Measurements from ENCODE around the gene EGFR.
A peak's percentile ranks its signal among the peaks of the same experiment; 100 is the strongest.

The EGFR gene

DNA sequence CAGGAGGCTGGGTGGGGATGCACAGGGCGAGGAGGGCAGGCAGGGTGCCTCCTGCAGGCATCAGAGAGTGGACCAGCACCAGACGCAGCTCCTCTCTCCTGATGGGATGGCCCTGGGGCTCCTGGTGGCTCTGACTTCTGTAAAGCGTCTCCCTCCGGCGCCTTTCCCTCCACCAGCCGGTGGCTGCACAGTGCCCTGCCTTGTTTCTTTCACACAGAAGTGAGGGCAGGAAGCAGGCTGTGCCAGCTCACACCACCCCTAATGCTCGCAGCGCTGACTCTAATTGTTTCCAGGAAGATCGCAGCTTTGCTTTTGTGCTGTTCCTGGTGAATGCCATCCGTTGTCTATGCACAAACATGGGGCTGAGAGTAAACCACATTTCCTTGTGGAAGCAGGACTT, 194.0 kb downstream of the EGFR start:
- no peak for DNase-seq (ENCODE audit: low spot score)

DNA sequence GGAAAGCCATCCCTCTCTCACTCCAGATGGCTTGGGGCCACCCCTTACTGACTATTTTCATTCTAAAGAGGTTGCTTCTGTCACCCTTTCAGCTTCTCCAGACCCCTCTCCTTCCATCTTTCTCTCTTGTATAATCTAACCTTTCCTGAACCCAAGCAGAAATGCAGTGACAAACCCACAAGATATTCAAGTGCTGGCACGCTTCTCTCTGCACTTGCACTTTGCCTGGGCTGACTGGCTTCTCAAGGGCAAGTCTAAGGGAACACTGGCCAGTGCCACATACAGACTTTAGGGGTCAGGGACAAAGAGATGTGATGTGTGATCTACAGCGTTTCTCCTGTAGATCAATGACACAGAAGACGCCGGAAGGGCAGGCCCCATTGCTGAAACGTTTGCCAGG, 195.9 kb downstream of the EGFR start:
- no peak for DNase-seq (ENCODE audit: low spot score)

DNA sequence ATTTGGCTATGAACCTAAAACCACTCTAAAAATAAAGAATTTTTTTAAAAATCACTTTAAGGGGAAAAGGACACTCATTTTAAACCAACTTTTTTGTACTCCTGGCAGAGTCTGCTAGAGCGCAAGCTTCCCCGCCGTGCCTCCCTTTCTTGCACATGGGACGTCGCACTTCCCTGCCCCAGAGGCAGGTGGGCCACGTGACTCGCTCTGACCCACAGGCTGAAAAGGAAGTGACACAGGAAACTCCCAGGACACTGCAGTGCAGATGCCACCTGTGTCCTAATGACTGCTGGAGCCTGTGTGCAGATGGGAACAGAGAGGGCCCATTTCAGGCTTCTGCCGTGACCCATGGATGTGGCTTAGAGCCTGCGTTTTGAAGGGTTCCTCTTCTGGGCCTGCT, 204.2 kb downstream of the EGFR start:
- DNase-seq (ENCODE audit: low spot score): no peak

DNA sequence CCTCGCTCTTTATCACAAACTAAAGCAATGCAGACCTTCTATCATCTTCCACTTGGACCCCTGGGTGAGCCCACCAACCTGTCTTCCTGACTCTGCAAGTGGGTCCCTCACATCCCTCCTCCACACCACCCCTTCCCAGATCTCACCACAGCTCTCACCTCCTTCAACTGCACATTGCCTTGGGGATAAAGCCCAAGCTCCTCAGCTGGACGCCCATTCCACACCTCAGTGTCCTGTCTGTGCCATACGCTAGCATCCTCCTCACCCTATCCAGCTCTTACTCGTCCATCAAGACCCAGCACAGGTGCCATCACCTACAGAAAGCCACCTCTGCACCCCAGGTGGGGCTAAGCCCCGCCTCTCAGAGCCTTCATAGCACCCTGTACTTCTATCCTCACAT, 205.3 kb downstream of the EGFR start:
- no peak for DNase-seq (ENCODE audit: low spot score)

DNA sequence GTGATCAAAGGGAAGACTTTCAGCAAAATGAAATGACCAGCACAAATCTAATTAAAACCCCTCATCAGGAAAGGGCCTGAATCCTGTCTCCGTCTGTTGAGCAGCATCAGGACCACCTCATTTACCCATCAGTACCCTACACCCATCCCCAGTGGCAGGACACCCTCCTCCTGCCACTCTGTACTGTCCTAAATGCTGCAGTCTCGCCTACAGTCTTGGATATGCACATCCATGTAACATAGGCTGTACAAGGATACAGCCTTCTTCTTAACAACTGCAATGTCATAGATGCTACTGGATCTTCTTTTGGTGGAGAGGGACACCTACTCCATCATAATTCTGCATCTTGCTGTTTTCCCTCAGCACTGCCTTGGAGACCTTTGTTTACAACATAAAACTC, 206.0 kb downstream of the EGFR start:
- no peak for DNase-seq (ENCODE audit: low spot score)

DNA sequence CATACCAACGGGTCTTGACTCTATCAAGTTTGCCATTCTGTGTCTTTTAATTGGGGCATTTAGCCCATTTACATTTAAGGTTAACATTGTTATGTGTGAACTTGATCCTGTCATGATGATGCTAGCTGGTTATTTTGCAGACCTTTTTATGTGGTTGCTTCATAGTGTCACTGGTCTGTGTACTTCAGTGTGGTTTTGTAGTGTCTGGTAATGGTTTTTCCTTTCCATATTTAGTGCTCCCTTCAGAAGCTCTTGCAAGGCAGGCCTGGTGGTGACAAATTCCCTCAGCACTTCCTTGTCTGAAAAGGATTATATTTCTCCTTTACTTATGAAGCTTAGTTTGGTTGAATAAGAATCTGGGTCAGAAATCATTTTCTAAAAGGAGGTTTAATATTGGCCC, 211.2 kb downstream of the EGFR start:
- no peak for DNase-seq (ENCODE audit: low spot score)

DNA sequence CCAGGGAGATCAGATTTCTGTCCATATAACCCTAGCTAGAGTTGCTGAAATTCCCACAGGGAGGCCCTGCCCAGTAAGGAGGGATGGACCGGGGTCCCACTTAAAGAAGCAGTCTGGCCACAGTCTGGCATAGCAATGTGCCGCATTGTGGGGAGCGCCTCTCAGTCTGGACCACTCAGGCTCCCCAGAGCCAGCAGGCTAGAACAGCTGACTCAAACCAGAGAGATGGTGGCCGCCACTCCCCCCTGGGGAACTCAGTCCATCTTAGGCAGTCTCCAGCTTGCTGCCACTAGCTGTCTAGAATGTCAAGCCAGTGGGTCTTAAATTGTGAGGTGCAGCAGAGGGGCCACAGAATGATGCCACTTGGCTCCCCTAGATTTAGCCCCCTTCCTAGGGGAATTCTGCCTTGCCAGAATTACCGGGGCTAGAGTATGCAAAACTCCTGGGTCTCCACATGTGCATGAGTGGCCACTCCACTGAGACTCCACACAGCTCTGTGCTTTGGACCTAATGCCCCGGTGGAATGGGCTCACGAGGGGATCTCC, 213.0 kb downstream of the EGFR start:
- no peak for DNase-seq (ENCODE audit: low spot score)

DNA sequence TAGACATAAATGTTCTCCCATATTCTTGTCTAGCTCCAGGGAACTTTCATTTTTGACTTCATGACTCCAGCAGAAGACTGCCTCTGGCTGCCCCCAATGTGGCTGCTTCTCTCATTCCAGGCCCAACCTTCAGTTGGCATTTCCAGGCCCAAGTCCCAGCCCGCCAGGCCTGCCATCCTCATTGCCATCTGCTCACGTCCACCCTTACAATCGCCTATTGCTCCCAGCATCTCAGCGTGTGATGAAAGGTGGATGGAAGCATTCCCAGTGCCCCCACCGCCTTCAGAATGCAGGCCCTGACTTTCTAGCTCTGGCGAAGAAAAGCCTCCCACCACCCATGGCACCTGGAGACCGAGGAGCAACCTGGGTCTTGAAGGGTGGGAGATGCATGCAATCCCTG, 214.2 kb downstream of the EGFR start:
- no peak for DNase-seq (ENCODE audit: low spot score)

DNA sequence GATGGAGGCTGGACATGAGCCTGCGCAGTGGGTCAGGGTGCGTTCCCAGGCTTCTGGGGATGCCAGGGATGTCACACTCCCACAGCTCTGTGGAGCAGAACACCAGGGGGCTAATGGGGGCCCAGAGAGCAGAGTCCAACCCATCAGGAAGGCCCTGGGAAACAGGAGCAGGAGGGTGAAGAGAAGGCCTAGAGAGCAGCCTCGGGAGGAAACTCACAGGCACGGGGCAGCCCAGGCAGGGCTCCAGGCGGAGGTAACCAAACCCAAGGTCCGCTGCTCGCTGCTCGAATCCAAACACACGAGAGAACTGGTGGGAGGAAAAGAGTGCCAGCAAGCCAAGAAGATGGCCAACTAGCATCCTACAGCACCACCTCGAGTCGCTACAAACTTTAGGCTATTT, 215.6 kb downstream of the EGFR start:
- DNase-seq (ENCODE audit: low spot score): no peak

DNA sequence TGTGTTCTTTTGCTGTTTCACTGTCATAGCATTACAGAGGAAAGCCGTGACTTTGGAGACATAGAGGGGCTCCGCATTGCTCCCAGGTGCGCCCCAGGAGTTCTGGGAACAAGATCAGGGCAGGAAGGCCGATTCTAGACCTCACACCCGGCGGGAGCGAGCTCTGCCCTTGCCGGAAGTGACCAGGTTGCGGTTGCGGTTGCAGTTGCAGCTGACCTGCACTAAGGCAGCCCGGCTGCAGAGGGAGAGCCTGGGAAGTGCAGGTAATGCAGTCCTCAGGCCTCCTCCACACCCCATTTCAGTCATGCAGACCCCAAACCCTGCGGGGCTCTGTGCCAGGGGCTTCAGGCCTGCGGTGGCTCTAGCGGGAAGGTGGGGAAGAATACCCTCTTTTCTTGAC, 216.3 kb downstream of the EGFR start:
- no peak for DNase-seq (ENCODE audit: low spot score)

DNA sequence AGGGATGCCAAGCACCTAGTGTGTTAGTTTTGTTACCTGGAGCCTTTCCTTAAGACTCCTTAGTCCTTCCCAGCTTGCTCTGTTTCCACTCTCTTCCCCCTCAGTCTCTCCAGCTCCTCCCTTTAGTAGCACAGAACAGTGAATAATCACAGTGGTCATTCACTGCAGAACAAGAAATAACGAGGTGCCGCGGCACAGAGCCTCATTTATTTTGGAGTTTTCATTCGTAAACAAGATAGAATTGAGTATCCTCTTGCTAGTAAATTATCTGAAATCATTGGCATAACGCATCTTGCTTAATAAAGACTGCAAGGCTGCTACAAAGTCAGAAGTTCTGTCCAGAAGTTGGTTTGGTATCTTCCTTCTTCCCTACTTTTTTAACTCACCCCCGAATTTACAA, 217.0 kb downstream of the EGFR start:
- no peak for DNase-seq (ENCODE audit: low spot score)

DNA sequence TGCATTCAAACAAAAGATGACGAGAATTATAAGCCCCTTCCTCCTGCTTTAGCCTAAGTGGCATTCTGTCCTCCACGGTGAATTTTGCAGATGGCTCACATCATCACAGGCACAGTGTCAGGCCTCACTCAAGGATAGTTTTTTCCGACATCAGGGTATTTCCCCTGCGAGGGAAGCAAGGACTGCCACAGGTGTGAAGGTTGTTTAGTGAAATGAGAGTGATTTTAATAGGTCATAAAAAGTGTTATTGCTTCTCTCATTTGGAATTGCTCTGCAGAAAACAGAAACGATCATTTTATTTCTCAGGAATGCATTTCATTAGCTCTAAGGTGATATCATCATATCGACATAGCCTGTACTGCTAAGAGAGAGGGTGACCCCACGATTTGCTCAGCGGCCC, 217.7 kb downstream of the EGFR start:
- DNase-seq (ENCODE audit: low spot score): no peak

DNA sequence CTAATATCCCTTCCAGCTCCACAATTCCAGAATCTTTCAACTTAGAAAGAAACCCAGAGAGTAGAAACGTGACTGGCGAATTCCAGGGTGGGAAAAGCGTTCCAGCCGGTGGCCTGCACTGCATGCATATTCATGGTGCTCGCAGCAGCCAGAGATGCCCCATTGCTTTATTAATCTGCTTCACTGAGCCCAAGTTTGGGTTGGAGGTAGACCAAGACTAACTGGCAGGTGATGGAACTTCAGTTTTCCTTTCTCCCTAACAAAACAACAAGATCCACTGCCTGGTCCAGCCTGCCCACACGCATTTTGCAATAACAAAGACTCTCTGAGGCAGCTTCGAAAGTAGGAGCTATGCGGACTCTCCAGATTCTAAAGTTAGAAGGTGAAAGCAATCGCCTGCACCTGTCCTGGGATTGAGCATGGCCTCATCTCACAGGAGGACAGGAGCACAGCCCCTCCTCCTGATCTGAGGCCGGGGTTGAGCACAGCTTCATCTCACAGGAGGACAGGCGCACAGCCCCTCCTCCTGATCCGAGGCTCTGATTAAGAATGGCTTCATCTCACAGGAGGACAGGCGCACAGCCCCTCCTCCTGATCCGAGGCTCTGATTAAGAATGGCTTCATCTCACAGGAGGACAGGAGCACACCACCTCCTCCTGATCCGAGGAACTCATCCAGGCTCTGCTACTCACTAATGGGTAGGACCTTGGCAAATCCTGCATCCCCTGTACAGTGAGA, 218.5 kb downstream of the EGFR start:
- no peak for DNase-seq (ENCODE audit: low spot score)

DNA sequence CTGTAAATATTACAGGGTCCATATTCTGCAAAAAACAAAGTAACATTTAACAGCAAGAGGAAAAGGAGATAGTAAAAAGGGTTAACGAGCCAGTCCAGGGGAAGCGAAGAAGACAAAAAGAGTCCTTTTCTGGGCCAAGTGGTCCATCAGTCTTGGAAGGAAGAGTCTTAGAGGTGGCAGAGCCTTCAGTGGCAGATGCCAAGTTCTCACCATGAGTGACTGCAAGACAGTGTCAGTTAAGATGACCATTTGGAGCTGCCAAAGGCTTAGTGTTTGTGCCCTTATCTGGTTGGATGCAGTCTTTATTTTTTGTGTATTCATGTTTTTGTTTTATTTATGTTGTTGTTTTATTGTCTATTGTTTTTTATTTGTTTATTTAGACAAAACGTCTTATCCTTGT, 220.6 kb downstream of the EGFR start:
- no peak for DNase-seq (ENCODE audit: low spot score)

DNA sequence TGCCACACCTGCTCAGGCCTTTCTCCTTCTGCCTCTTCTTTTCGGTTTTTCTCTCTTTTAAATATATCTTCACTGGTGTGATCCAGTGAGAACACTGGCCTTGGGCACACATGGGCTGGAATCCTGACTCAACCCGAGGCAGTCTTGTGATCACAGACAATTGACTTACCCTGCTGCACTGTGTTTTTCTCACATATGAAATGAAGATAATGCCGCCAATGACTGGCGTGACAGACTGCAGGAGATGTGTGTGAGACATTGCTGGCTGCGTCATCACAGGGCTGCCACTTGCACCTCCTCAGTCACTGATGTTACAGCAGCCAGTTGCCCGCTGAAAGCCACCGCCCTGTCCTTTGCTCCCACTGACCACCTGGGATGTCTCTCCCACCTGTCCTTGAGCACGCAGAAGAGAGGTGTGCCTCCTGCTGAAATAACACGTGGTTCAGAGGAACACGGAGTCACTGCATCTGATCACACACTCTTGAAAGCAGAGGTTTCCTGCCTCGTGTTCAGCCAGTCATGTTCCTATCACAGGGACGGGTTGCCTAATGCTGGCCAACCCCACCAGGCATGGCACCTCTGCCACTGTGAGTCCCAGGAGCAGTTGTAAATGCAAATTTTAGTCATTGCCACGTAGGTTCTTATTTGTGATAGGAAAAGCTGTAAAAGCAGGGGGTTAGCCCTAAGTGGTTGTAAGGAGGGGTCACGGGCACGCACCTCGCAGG, 221.8 kb downstream of the EGFR start:
- DNase-seq (ENCODE audit: low spot score): no peak

DNA sequence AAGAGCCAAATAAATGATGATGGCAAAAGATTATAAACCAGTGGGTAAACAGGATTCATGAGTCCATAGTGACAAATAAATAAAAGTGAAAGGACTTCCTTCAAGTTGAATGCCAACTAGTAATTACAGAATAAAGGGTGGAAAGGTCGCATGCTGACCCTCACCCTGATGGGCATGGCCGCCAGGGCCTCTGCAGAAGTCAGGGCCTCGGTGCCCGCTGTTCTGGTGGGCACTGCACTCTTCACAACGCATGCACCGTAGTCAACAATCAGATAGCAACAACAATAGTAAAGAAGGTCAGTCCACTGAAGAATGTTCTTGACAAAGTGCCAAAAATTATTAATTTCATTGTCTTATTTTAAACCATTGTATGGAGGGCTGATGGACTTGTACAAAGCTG, 223.1 kb downstream of the EGFR start:
- no peak for DNase-seq (ENCODE audit: low spot score)

DNA sequence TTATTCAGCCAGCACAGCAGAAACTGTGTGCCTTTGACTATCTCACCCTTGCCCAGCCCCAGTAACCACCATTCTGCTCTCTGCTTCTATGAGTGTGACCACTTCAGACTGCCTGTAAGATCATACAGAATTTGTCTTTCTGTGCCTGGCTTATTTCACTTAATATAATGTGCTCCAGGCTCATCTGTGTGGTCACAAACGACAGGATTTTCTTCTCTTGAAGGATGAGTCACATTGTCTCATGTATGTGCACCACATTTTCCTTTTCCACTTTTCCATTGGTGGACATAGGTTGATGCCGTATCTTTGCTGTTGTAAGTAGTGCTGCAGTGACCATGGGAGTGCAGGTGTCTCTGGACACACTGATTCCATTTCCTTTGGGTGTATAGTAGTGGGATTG, 223.8 kb downstream of the EGFR start:
- no peak for DNase-seq (ENCODE audit: low spot score)

DNA sequence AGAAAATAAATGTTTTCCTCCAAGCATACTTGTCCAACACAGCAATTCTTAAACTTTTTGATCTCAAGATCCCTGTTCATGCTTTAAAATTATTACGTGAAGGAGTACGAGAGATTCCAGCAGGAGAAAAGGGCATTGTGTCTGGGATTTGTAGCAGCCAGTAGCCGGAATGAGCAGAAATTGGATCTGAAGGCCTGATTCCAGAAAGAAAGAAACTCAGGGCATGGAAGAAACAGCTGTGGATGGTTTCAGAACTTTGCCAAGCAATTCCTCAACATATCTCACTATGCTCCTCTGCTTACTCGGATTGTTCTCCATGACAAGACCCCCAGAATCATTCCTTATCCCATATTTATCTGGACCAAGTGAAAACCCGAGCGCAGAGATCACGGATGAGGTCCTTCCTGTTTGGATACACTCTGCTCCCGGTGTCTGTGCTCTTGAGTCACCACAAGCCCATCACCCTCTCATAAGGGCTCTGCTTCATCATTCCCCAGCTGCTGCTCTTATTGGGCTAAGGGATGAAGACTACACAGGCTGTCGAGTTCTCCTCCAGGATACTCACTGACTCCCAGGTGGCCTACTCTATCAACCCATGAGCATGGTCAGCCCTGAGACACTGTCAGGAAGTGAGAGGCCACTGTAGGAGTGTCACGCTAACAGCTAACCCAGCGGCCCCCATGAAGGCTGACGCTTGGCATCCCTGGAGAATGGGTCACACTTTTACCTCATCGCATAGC, 225.4 kb downstream of the EGFR start:
- no peak for DNase-seq (ENCODE audit: low spot score)

DNA sequence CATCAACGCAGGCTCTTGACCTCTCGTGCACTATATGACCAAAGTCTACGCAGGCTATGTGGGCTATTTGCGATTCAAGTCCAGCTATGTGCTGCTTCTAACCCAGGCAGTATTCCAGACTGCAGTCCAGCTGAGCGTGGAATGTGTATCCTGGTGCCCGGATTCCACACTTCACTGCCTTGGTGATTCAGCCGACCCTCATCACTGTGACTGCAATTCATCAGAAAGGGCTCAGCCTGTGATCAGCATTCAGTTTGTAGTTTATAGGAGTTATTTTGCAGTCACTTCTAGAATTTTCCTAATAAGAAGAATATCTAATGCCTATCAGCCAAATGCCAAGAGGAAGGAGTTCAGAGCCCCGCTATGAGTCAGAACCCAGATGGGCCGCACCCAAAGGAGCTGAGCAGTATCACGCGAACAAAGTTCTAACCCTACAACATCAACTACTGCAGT, 226.5 kb downstream of the EGFR start:
- DNase-seq (ENCODE audit: low spot score): no peak

DNA sequence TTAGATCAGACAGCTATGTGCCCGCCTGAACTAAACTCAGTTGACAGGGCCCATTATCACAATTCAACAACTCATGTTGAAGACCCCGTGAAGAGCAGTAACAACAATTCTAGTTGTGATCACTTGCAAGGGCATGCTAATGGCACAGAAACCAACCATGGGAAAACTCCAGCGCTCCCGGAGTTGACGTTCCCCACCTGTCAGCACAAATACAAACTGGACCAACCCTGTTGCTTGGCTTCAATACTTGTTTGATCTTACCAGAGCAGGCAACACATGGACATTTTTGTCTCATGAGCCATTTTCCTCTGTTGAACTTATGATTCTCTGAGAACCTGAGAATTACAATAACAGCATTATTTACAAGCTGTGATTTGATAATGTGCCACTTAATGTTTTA, 227.4 kb downstream of the EGFR start:
- DNase-seq (ENCODE audit: low spot score): no peak

DNA sequence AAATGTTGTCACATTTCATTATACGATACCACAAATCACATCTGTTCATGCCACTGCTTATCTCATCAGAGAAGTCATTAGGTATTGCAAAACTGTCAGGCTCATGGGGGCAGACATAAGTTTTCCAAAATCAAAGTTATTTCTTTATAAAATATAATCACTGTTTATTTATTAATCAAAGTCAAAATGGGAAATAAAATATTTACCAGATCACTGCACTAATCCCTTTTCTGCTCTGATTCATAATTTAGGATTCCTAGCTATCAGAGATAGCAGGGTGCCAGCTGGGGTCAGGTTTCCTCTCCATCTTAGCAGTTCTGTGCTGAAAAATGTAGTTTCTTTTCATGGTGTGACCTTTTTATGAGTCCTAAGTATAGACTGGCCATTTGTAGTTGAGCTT, 228.6 kb downstream of the EGFR start:
- no peak for DNase-seq (ENCODE audit: low spot score)

DNA sequence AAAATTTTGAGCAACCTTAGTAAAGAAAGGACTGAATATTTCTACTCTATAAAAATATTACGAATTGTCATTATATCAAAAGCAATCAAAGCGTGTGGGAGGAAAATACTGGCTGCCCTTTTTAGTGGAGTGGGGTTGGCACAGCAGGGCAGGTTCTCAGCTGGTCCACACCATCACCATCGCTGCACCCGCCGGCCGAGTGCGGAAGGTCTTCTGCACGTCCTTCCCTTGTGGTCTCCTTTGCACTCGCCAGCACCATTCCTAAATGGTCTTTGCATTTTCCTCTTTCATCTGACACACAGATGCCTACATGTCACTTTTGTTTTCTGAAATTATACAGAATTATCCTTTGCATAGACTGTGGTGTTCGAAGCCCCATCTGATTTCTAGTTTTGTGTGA, 229.7 kb downstream of the EGFR start:
- DNase-seq (ENCODE audit: low spot score): no peak

DNA sequence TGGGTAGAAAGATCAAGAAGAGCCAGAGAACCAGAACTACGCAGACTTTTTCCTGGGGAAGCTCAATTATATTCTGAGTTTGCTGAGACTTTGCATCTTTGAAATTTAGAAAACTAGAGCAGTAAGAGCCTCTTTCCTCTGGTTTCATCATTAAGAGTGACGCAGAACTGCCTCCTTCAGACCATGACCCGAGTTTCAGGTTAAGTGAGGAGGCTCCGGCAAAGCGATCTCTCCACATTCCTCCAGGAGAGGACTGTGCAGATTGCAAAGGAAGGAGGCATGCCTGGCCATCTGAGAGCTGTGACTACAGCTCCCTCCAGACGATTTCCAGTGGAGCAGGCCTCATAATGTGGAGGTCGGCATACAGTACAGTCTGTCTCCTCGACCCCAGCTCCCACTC, 230.5 kb downstream of the EGFR start:
- peak; percentile 34 for DNase-seq (ENCODE audit: low spot score)
